Fibroblast of lung (primary cell): ENCODE results near the gene KRT39. TPM values are rescaled to one million over a fixed set of nuclear protein-coding genes. Genes with fewer than 3 reads are reported as not detected.
A peak's percentile ranks its signal among the peaks of the same experiment; 100 is the strongest.

ENCODE experiments used
- DNase-seq, 2 donors: peaks; one replicate each; pipeline versions ENCODE4 v3.0.0 to v3.0.0-alpha.2; 2010; ENCODE audit warnings: low read depth in 2 of 2
- H2AFZ ChIP-seq: 2 replicates; pipeline ENCODE4 v1.5.1; 2012; ENCODE audit warnings: low read length, control low read depth, inconsistent platforms
- H3K27ac ChIP-seq: 2 replicates; pipeline ENCODE4 v1.5.1; 2011; ENCODE audit warnings: low read length, control low read depth; ENCODE audit not compliant: insufficient read depth
- H3K27me3 ChIP-seq: 2 replicates; pipeline ENCODE4 v1.5.1; 2011; ENCODE audit warnings: mild to moderate bottlenecking, low read length; ENCODE audit not compliant: control insufficient read depth, insufficient read depth
- H3K36me3 ChIP-seq: 2 replicates; pipeline ENCODE4 v1.5.1; 2011; ENCODE audit warnings: low read length; ENCODE audit not compliant: control insufficient read depth, insufficient read depth
- H3K4me1 ChIP-seq: 2 replicates; pipeline ENCODE4 v1.5.1; 2011; ENCODE audit warnings: low read length; ENCODE audit not compliant: control insufficient read depth, insufficient read depth; ENCODE audit errors: extremely low read depth
- H3K4me2 ChIP-seq: 2 replicates; pipeline ENCODE4 v1.5.1; 2011; ENCODE audit warnings: low read length, control low read depth; ENCODE audit not compliant: insufficient read depth; ENCODE audit errors: extremely low read depth
- H3K4me3 ChIP-seq, 4 experiments: fragments of 200-600 bp in 1 of 4; sonication (generic) in 1 of 4; replicated peaks in 1 of 4; 2 replicates each; pipeline ENCODE4 v1.5.1; 2011 to 2016; ENCODE audit warnings: low read length in 4 of 4, low read depth in 3 of 4, mild to moderate bottlenecking in 3 of 4, control low read depth in 2 of 4, inconsistent platforms in 1 of 4, mixed read lengths in 1 of 4; ENCODE audit not compliant: insufficient read depth in 1 of 4; ENCODE audit errors: control extremely low read depth in 1 of 4
- H3K79me2 ChIP-seq: 2 replicates; pipeline ENCODE4 v1.5.1; 2012; ENCODE audit warnings: mild to moderate bottlenecking, low read length, inconsistent platforms; ENCODE audit not compliant: control insufficient read depth, insufficient read depth
- H3K9ac ChIP-seq: 2 replicates; pipeline ENCODE4 v1.5.1; 2011; ENCODE audit warnings: mild to moderate bottlenecking, low read length, control low read depth; ENCODE audit not compliant: insufficient read depth
- H3K9me3 ChIP-seq: 2 replicates; pipeline ENCODE4 v1.5.1; 2012; ENCODE audit warnings: low read depth, low read length; ENCODE audit not compliant: control insufficient read depth, insufficient read depth
- H4K20me1 ChIP-seq: 2 replicates; pipeline ENCODE4 v1.5.1; 2011; ENCODE audit warnings: low read length; ENCODE audit not compliant: control insufficient read depth, insufficient read depth; ENCODE audit errors: extremely low read depth
- CTCF ChIP-seq, 2 donors: IDR thresholded peaks in 1 of 2; conservative IDR thresholded peaks in 1 of 2; 1 replicate in 1 of 2; 2 replicates in 1 of 2; pipeline ENCODE4 v1.5.1; 2011 to 2012; ENCODE audit warnings: low read length in 2 of 2, control low read depth in 1 of 2, inconsistent platforms in 1 of 2, low read depth in 1 of 2, mild to moderate bottlenecking in 1 of 2
- EZH2 ChIP-seq: IDR thresholded peaks from 2 replicates; pipeline ENCODE4 v1.5.1; 2012; ENCODE audit warnings: low read length, control low read depth, mild to moderate bottlenecking; ENCODE audit errors: missing control alignments
- polyA plus RNA-seq, 2 donors: library from polyadenylated mRNA; depleted of rRNA in 1 of 2; stranded (reverse) in 1 of 2; unstranded in 1 of 2; fragments of >200 nt; gene quantifications; 2 replicates each; pipeline ENCODE4 v1.2.1, GENCODE V29; 2011 to 2012; ENCODE audit warnings: missing spikeins in 1 of 2
- total RNA-seq: library from RNA; depleted of rRNA; stranded (reverse); fragments of >200 nt; gene quantifications from 2 replicates; pipeline ENCODE4 v1.2.1, GENCODE V29; 2014

Gene KRT39
- total and polyA plus RNA-seq, 2 donors (not counting 1 experiment from before 2014, with no cell fraction given), result 0.22 to 0.33 TPM

DNA sequence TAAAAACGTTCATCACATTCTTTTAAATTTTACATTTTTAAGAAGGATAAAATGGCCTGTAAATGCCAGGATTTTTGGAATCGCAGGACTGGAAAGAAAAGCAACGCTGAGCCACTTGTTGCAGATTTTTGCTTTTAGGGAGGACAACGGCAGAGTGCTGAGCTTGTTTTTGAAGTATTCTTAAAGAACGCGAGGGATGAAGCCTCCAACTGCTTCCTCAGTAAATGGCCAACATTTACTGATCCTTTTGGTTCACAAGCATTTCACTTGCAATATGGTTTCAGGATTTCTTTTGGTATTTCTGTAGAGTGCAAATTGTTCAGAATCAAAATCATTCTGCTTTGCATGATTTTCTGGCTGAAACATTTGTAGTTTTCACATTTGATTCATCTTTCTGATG is 26.5 kb downstream of the KRT39 start:
- H3K4me1 ChIP-seq, result no peaks in the 10 kb centered on the region
- no peak overlapping the region for H3K9ac ChIP-seq
- no peak overlapping the region for H3K4me3 ChIP-seq
- no peak for DNase-seq
- no peak overlapping the region for H3K4me2 ChIP-seq
- no peaks in the 10 kb centered on the region for H3K79me2 ChIP-seq
- H3K9me3 ChIP-seq, result no peaks in the 10 kb centered on the region
- no peaks in the 10 kb centered on the region for H3K36me3 ChIP-seq
- no peaks in the 10 kb centered on the region for H4K20me1 ChIP-seq
- H3K27ac ChIP-seq, result no peak overlapping the region
- TF ChIP-seq EZH2, result no peak
- TF ChIP-seq CTCF (conservative IDR thresholded peaks at IDR 0.05 in 1 of 2, IDR thresholded peaks at IDR 0.05 in 1 of 2; ENCODE audit: low read depth in 1 of 2, low read length in 2 of 2), result no peak
- H3K27me3 ChIP-seq, result no peaks in the 10 kb centered on the region
- no peak overlapping the region for H2AFZ ChIP-seq

DNA sequence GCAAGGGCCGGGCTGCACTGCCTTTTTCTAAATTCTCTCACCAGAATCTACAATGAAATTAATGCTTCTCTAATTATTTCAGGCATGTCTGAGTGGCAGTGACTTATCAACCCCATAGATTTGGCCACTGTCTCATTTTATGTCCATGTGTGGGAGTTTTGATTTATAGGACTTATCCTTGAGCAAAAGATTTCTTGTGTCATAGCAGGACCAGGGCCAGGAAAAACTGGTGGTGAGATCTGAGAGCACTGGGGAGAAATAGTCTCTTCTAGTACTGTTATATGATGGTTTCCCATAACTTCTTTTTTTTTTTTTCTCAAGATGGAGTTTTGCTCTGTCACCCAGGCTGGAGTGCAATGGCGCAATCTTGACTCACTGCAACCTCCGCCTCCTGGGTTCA is 27.8 kb downstream of the KRT39 start:
- Histone ChIP-seq H2AFZ (no peak overlapping the region), H3K4me1 (no peaks in the 10 kb centered on the region), H3K27ac (no peak overlapping the region), H3K9me3 (no peaks in the 10 kb centered on the region), H4K20me1 (no peaks in the 10 kb centered on the region), H3K36me3 (no peaks in the 10 kb centered on the region), H3K9ac (no peak overlapping the region), H3K27me3 (no peaks in the 10 kb centered on the region), H3K4me3 (no peak overlapping the region), H3K4me2 (no peak overlapping the region), H3K79me2 (no peaks in the 10 kb centered on the region)
- TF ChIP-seq CTCF (conservative IDR thresholded peaks at IDR 0.05 in 1 of 2, IDR thresholded peaks at IDR 0.05 in 1 of 2; ENCODE audit: low read depth in 1 of 2, low read length in 2 of 2), result no peak
- DNase-seq, result peak in 1 of 2 donors; percentile 90

DNA sequence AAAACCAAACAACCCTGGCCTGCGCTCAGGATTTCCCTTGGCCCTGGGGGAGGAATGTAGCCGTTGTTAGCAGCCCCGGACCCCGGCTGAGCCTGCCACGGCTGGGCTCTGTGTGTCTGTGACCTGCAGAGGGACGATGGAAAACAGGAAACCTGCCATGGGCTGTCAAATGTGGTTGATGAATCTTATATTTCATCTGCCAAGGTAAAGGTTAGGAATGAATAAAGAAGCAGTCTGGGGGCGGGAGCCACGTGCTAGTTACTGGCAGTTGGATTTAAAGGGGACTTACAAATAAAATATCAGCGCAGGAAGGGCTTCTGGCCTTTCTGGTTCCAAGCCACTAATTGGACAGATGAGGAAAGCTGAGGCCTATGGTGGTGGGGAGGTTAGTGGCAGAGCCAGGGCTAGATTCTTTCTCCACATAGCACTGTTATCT is 29.3 kb downstream of the KRT39 start, which contains the start of gene KRT23:
KRT23 (minus strand) TSS at position 263 of the 436 bp plus-strand sequence. CDS start 1,043 bp downstream, outside the sequence.
- no peaks in the 10 kb centered on the region for H3K27me3 ChIP-seq
- H2AFZ ChIP-seq, result no peak within 1 kb of the TSS
- no peak within 1 kb of the TSS for H3K27ac ChIP-seq
- H3K4me3 ChIP-seq, result no peak within 1 kb of the TSS
- no peaks in the 10 kb centered on the region for H4K20me1 ChIP-seq
- H3K4me2 ChIP-seq, result no peak within 1 kb of the TSS
- no peaks in the 10 kb centered on the region for H3K9me3 ChIP-seq
- no peak for TF ChIP-seq CTCF (conservative IDR thresholded peaks at IDR 0.05 in 1 of 2, IDR thresholded peaks at IDR 0.05 in 1 of 2; ENCODE audit: low read depth in 1 of 2, low read length in 2 of 2)
- TF ChIP-seq EZH2, result no peak
- peak in 1 of 2 donors; percentile 80 for DNase-seq
- H3K36me3 ChIP-seq, result no peaks in the 10 kb centered on the region
- no peaks in the 10 kb centered on the region for H3K4me1 ChIP-seq
- no peak within 1 kb of the TSS for H3K9ac ChIP-seq
- H3K79me2 ChIP-seq, result no peaks in the 10 kb centered on the region
